SK-N-SH treated with all-trans-retinoic acid at 6 μM for 48 hours (cell line): ENCODE measurements around the gene SLC6A4.

Experiments
- ATAC-seq: fragments of 200-7000 bp; cut with Tn5 transposase; 3 replicates; pipeline ENCODE4 v1.9.1; 2020; ENCODE audit warnings: mild to moderate bottlenecking, moderate library complexity
- ARNTL ChIP-seq: fragments of 450-650 bp; formaldehyde crosslinking; IDR thresholded peaks from 2 replicates; pipeline ENCODE4 v1.5.0; 2020; ENCODE audit warnings: low read depth, mild to moderate bottlenecking, moderate library complexity, borderline replicate concordance
- CSDC2 ChIP-seq: fragments of 250-450 bp; sonication (Bioruptor Pico); IDR thresholded peaks from 2 replicates; pipeline ENCODE4 v1.5.0; 2020; ENCODE audit warnings: mild to moderate bottlenecking, moderate library complexity
- CSRNP3 ChIP-seq: fragments of 250-450 bp; sonication (Bioruptor Pico); IDR thresholded peaks from 2 replicates; pipeline ENCODE4 v1.5.1; 2021; ENCODE audit warnings: mild to moderate bottlenecking, moderate library complexity
- ESRRG ChIP-seq: fragments of 250-450 bp; sonication (Bioruptor Pico); IDR thresholded peaks from 2 replicates; pipeline ENCODE4 v1.6.1; 2021; ENCODE audit warnings: mild to moderate bottlenecking
- GLIS3 ChIP-seq: fragments of 250-450 bp; sonication (Bioruptor Pico); IDR thresholded peaks from 2 replicates; pipeline ENCODE4 v1.5.0; 2020; ENCODE audit warnings: mild to moderate bottlenecking, moderate library complexity
- ISL1 ChIP-seq: fragments of 250-450 bp; sonication (Bioruptor Pico); IDR thresholded peaks from 2 replicates; pipeline ENCODE4 v2.1.2; 2022; ENCODE audit warnings: mild to moderate bottlenecking, moderate library complexity
- OSR1 ChIP-seq: fragments of 250-450 bp; sonication (Bioruptor Pico); IDR thresholded peaks from 2 replicates; pipeline ENCODE4 v1.8.0; 2022; ENCODE audit warnings: moderate library complexity, mild to moderate bottlenecking, inconsistent platforms
- PATZ1 ChIP-seq: fragments of 250-450 bp; sonication (Bioruptor Pico); IDR thresholded peaks from 2 replicates; pipeline ENCODE4 v1.8.0; 2020; ENCODE audit warnings: mild to moderate bottlenecking, moderate library complexity, borderline replicate concordance
- PPARA ChIP-seq: fragments of 250-450 bp; sonication (Bioruptor Pico); IDR thresholded peaks from 2 replicates; pipeline ENCODE4 v1.5.0; 2020; ENCODE audit warnings: mild to moderate bottlenecking, borderline replicate concordance
- RARB ChIP-seq: fragments of 250-450 bp; sonication (Bioruptor Pico); IDR thresholded peaks from 2 replicates; pipeline ENCODE4 v1.8.0; 2021; ENCODE audit warnings: mild to moderate bottlenecking, moderate library complexity
- SNAI2 ChIP-seq: fragments of 250-450 bp; sonication (Bioruptor Pico); IDR thresholded peaks from 2 replicates; pipeline ENCODE4 v1.5.0; 2020; ENCODE audit warnings: mild to moderate bottlenecking, moderate library complexity
- TCF4 ChIP-seq: fragments of 250-450 bp; sonication (Bioruptor Pico); IDR thresholded peaks from 2 replicates; pipeline ENCODE4 v1.8.0; 2021; ENCODE audit warnings: mild to moderate bottlenecking, moderate library complexity, borderline replicate concordance
- ZC3H10 ChIP-seq: fragments of 250-450 bp; sonication (Bioruptor Pico); IDR thresholded peaks from 2 replicates; pipeline ENCODE4 v1.5.1; 2021; ENCODE audit warnings: mild to moderate bottlenecking, moderate library complexity
- ZFP30 ChIP-seq: fragments of 450-650 bp; formaldehyde crosslinking; IDR thresholded peaks from 2 replicates; pipeline ENCODE4 v1.5.0; 2022; ENCODE audit warnings: mild to moderate bottlenecking, moderate library complexity
- ZNF565 ChIP-seq: fragments of 450-650 bp; formaldehyde crosslinking; conservative IDR thresholded peaks from 2 replicates; pipeline ENCODE4 v1.5.0; 2020; ENCODE audit warnings: low read depth, mild to moderate bottlenecking, moderate library complexity
- ZNF8 ChIP-seq: fragments of 450-650 bp; formaldehyde crosslinking; IDR thresholded peaks from 2 replicates; pipeline ENCODE4 v1.5.0; 2020; ENCODE audit warnings: mild to moderate bottlenecking, moderate library complexity
- TF ChIP-seq, protein P1 (sequence below): fragments of 250-450 bp; sonication (Bioruptor Pico); IDR thresholded peaks from 2 replicates; pipeline ENCODE4 v1.5.1; 2020; ENCODE audit warnings: low read depth, mild to moderate bottlenecking, moderate library complexity
- TF ChIP-seq, protein P2 (sequence below): fragments of 250-450 bp; sonication (Bioruptor Pico); IDR thresholded peaks from 2 replicates; pipeline ENCODE4 v1.8.0; 2021; ENCODE audit warnings: low read depth, mild to moderate bottlenecking, moderate library complexity, borderline replicate concordance

SLC6A4 gene

GRCh38 chr17:30256756-30257506, 21.4 kb upstream of the SLC6A4 start:
- TF ChIP-seq ZNF8, result peak; percentile 94
- no peak for TF ChIP-seq CSDC2
- TF ChIP-seq ISL1, result peak; percentile 84
- TF ChIP-seq TCF4 (CRISPR knock-in tag), result no peak
- TF ChIP-seq ESRRG, result no peak
- no peak for TF ChIP-seq ZFP30
- TF ChIP-seq CSRNP3 (CRISPR knock-in tag), result no peak
- TF ChIP-seq, protein P1, sequence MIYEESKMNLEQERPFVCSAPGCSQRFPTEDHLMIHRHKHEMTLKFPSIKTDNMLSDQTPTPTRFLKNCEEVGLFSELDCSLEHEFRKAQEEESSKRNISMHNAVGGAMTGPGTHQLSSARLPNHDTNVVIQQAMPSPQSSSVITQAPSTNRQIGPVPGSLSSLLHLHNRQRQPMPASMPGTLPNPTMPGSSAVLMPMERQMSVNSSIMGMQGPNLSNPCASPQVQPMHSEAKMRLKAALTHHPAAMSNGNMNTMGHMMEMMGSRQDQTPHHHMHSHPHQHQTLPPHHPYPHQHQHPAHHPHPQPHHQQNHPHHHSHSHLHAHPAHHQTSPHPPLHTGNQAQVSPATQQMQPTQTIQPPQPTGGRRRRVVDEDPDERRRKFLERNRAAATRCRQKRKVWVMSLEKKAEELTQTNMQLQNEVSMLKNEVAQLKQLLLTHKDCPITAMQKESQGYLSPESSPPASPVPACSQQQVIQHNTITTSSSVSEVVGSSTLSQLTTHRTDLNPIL (CRISPR knock-in tag), result peak; percentile 91
- no peak; the same call in 2 of the 3 replicates for ATAC-seq

DNA sequence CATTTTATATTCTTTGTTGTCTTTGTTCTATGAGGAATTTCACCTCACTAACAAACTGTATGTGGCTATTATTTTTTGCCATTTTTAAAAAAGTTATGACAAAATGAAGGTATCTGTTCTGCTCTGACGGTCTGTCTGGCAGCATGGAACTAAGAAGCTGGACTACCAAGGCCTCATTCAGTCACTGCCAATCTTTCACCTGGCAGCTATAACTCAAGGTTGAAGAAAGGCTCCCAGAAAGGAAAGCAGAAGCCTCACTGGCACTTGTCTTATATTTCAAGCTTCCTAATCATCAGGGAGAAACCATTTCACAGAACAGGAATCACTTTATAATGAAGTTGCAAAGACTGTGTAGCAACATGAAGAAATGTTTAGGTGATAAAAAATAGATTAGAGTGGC, 18.7 kb upstream of the SLC6A4 start:
- TF ChIP-seq PATZ1 (CRISPR knock-in tag) (no peak), ZNF8 (no peak), ARNTL (CRISPR knock-in tag) (no peak), CSDC2 (no peak), CSRNP3 (CRISPR knock-in tag) (no peak), PPARA (CRISPR knock-in tag) (no peak)
- no peak for ATAC-seq

- TF ChIP-seq, protein P2, sequence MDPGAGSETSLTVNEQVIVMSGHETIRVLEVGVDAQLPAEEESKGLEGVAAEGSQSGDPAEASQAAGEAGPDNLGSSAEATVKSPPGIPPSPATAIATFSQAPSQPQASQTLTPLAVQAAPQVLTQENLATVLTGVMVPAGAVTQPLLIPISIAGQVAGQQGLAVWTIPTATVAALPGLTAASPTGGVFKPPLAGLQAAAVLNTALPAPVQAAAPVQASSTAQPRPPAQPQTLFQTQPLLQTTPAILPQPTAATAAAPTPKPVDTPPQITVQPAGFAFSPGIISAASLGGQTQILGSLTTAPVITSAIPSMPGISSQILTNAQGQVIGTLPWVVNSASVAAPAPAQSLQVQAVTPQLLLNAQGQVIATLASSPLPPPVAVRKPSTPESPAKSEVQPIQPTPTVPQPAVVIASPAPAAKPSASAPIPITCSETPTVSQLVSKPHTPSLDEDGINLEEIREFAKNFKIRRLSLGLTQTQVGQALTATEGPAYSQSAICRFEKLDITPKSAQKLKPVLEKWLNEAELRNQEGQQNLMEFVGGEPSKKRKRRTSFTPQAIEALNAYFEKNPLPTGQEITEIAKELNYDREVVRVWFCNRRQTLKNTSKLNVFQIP (CRISPR knock-in tag), result no peak
- TF ChIP-seq ZFP30 (no peak), ZNF565 (no peak), ZC3H10 (CRISPR knock-in tag) (no peak), SNAI2 (no peak), ARNTL (CRISPR knock-in tag) (no peak), OSR1 (CRISPR knock-in tag) (no peak), CSDC2 (no peak), ZNF8 (no peak), RARB (no peak), GLIS3 (no peak), PPARA (CRISPR knock-in tag) (no peak), CSRNP3 (CRISPR knock-in tag) (no peak)
- TF ChIP-seq, protein P1 (CRISPR knock-in tag), result no peak
- ATAC-seq, result no peak
Observed at GRCh38 chr17:30253312-30253711, 17.8 kb upstream of the SLC6A4 start.
